ENCODE results near the gene OR10G2.

- TF ChIP-seq CTCF (IDR thresholded peaks at IDR 0.05): no peak
- TF ChIP-seq POLR2A (IDR thresholded peaks at IDR 0.05): no peak
Measured at GRCh38 chr14:21654215-21654614, 19.5 kb upstream of the OR10G2 start.
